ENCODE measurements around the gene CDH11. TPM values are rescaled to one million over a fixed set of nuclear protein-coding genes. Genes with fewer than 3 reads are reported as not detected.

The CDH11 gene
- total RNA-seq, 1 donor from 2014 or later, result 235 TPM

DNA sequence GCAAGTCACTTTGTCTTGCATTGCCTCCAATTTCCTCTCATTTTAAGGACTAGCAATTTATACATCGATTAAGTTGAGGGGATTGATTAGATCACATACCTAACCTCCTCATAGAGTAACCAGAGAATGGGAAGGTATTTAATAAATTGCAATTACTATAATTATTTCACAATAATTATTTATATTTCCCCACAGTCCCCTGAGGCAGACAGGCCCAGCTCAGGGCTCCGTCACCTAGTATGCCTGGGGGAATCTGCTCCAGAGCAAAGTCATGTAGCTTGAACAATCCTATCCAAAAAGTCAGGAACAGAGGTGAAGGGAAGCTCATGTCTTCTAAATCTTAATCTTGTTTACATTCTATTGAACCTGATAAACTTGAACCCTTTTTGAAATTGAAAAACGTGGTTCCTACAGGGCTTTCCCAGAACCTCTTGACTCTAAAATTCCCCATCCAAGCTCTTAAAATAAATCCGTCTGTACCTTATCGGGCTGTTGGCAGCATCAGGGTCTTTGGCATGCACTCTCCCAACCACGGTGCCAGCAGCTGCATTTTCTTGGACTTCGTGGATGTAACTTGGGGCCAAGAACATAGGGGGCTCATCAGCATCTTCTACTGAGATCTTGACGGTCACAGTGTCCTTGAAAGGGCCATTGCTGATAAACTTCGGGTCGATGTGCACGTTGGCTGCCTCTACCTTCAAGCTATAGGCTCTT is 140.1 kb downstream of the CDH11 start:
- no peak for DNase-seq (ENCODE audit: low read depth, low spot score)

GRCh38 chr16:64977206-64977920 is 144.5 kb downstream of the CDH11 start:
- no peak for DNase-seq (ENCODE audit: low read depth, low spot score)

DNA sequence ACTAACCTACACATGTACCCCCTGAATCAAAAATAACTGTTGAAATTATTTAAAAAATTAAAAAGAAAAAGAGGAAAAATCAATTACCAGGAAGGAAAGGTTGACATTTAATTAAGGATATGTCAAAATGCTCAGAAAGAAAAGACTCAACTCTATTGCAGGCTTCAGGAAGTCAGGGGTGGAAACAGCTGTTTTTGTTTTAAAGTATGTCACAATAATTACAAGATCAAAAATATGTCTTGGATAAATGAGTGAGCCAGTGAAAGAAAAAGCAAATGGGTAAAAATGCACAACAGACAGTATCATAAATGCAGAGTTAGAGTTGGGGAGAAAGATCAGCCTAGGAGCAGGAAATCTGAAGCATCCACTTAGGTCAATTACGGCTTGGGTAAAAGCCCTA is 146.0 kb downstream of the CDH11 start:
- DNase-seq (ENCODE audit: low read depth, low spot score), result no peak

- no peak for DNase-seq (ENCODE audit: low read depth, low spot score)
These were observed 147.5 kb downstream of the CDH11 start for GRCh38 chr16:64974381-64974780.

GRCh38 chr16:64973171-64973570 is 148.7 kb downstream of the CDH11 start:
- no peak for DNase-seq (ENCODE audit: low read depth, low spot score)

GRCh38 chr16:64971171-64971570 is 150.7 kb downstream of the CDH11 start:
- no peak for DNase-seq (ENCODE audit: low read depth, low spot score)

GRCh38 chr16:64969221-64969620 is 152.6 kb downstream of the CDH11 start:
- no peak for DNase-seq (ENCODE audit: low read depth, low spot score)

DNA sequence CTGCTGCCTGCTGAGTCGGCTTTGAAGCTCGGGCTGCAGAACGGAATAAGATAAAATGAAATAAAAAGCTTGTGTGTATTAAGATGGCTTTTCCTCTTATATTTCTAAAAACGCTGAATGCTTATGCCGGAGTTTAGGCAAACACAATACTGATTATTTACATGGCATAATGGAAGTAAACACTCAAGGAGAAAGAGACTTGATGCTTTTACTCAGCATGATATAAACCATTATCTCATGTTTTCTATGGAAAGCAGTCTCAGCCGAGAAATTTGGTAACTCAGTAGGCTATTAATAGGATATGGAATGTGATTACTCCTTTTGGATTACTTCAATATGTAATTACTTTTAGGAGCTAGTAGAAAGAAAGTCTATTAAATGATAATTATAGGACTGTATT is 153.3 kb downstream of the CDH11 start:
- DNase-seq (ENCODE audit: low read depth, low spot score), result no peak

DNA sequence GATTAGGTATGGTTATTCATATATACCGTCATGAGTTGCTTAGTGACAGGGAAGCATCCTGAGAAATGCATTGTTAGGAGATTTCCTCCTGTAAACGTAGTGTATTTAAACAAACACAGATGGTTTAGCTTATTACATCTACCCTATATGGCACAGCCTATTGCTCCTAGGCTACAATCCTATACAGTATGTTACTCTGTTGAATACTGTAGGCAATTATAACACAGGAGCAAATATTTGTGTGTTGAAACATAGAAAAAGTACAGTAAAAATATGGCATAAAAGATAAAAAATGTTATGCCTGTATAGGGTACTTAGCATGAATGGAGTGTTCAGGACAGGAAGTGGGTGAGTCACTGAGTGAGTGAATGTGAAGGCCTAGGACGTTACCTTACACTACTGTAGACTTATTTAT is 157.7 kb downstream of the CDH11 start:
- DNase-seq (ENCODE audit: low read depth, low spot score), result peak; percentile 68

- DNase-seq (ENCODE audit: low read depth, low spot score), result no peak
These were observed 159.1 kb downstream of the CDH11 start for GRCh38 chr16:64962786-64963185.

DNA sequence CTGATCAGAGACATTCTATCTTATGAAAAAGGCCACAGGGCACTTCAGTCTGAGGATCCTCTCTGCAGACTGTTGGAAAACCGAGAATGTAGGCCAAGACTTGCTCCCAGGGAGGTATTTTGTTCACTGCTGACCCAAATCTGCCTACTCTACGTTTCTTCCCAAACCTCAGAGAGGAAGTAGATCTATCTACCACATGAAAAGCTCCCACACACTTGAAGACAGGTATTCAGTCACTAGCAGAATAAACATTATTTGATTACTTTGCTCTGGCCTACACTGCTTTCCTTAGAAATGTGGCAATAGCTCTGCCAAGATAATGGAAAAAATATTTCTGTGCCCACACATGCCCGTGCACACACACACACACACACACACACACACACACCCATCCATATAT is 164.6 kb downstream of the CDH11 start:
- DNase-seq (ENCODE audit: low read depth, low spot score), result no peak

DNA sequence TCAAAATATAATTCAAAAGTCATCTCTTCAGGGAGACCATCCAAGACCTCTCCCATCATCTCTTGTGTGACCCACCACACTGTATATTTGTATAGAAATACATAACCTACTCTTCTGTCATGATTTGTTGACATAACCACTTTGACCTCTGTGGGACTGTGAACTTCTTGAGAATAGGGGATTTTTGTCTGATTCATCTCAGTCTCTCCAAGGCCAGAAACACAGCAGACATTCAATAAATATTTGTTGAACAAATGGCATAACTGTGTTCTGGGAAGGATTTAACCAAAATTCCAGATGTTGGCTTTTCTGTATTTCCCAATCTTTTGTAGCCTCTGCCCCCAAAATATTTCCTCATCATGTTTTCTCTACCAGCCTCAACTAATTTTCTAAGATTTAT is 169.7 kb downstream of the CDH11 start:
- no peak for DNase-seq (ENCODE audit: low read depth, low spot score)

- DNase-seq (ENCODE audit: low read depth, low spot score), result no peak
These were observed 170.7 kb downstream of the CDH11 start for GRCh38 chr16:64951193-64951592.

DNA sequence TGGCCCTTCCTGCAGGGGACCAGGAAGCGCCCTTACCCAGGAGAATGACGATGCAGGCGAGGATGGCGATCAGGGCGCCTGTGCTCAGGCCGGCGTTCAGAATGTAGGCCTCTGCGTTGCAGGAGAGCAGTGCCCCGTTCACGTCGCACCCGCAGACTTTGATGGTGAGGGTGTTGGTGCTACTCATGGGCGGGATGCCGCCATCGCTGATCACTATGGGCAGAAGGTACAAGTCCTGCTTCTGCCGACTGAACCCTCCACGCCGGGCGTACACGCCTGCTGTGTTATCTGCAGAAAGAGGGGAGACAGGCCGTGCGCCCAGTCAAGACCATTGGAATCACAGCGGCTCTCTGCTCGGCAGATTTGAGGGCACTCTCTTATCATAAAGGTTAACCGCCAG is 171.1 kb downstream of the CDH11 start:
- no peak for DNase-seq (ENCODE audit: low read depth, low spot score)

GRCh38 chr16:64950262-64950661 is 171.6 kb downstream of the CDH11 start:
- DNase-seq (ENCODE audit: low read depth, low spot score), result no peak

DNA sequence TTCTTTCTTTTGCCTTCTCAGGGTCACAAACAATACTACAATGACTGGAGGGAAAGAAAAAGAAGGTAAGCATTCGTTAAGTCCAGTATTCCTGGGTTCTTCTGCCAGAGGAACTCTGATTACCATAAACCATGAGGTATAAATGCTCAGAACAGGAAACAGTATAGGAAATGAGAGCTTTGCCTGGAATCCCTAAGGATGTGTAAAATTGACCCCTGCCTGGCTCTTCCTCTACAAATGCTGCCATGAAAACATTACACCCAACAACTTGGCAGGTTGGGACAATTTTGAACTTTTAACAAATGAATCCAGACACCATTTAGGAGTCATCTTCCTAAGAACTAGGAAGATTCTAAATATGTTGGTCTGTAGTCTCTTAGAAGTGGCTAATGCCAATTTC is 173.8 kb downstream of the CDH11 start:
- no peak for DNase-seq (ENCODE audit: low read depth, low spot score)

DNA sequence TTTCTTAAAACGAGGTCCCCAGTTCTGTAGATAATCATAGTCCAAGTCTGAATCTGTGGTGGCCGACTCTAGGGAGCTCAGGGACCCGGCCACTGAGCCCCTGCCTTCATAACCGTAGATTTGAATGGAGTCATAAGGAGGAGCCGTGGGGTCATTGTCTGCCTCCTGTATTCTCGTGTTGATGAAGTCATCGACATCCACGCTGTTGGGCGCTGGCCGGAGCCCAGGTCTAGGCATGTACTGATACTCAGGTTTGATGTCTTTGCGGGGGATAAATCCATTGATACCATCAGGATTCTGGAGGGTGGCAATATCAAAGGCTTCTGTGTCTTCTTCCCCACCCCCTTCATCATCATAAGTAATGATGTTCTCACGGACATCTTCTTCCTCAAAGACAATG is 174.2 kb downstream of the CDH11 start:
- no peak for DNase-seq (ENCODE audit: low read depth, low spot score)

DNA sequence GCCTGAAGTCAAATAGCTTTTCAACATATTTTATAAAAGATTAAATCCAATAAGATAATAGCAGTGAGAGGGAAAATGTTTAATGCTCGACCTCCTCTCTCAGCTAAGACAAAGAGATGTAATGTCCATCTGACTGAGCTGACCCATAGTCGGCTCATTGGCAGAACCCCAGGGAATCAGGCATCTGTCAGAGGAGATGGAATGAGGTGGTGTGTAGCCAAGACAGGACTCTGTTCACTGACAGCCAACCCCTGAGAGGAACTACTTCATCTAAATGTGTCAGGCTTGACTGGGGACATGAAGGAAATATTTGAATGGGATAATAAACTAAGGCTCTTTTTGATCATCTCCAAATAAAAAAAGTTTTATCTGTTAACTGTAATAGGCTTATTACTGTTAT is 188.0 kb downstream of the CDH11 start:
- no peak for DNase-seq (ENCODE audit: low read depth, low spot score)

DNA sequence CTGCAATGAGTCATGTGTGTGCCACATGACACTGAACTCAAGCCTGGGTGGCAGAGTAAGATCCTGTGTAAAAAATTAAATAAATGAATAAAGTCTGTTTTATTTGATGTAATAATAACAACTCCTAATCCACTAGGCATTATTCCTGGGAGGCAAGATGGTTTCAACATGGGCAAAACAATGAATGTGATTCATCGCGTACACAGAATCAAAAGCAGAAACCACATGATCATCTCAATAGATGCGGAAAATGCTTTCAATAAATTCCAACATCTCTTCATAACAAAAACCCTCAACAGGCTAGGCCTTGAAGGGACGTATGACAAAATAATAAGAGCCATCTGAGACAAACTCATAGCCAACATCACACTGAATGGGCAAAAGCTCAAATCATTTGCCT is 195.4 kb downstream of the CDH11 start:
- no peak for DNase-seq (ENCODE audit: low read depth, low spot score)

DNA sequence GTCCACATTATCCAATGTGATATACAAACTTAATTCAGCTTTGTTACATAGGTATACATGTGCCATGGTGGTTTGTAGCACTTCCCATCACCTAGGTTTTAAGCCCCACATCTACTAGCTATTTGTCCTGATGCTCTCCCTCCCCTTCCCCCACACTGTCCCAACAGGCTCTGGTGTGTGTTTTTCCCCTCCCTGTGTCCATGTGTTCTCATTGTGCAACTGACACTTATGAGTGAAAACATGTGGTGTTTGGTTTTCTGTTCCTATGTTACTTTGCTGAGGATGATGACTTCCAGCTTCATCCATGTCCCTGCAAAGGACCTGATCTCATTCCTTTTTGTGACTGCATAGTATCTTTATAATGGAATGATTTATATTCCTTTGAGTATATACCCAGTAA is 196.7 kb downstream of the CDH11 start:
- DNase-seq (ENCODE audit: low read depth, low spot score), result no peak

DNA sequence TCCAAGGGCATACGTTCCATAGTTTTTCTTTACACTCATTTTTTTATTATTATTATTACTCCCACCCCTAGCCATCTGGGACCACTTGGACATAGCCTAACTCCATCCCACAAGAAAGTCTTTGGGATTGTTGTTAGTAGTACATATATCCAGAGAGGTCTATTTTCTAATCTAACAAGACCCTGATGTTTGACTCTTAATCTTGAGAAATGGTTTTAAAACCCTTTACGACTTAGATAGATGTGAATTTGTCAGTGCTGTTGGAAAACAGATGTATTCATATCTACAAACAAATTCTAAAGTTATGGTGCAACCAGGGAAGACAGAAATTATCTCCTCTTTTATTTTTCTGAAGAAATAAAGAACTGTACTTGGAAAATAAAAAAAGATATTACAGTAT is 197.8 kb downstream of the CDH11 start:
- DNase-seq (ENCODE audit: low read depth, low spot score), result no peak

DNA sequence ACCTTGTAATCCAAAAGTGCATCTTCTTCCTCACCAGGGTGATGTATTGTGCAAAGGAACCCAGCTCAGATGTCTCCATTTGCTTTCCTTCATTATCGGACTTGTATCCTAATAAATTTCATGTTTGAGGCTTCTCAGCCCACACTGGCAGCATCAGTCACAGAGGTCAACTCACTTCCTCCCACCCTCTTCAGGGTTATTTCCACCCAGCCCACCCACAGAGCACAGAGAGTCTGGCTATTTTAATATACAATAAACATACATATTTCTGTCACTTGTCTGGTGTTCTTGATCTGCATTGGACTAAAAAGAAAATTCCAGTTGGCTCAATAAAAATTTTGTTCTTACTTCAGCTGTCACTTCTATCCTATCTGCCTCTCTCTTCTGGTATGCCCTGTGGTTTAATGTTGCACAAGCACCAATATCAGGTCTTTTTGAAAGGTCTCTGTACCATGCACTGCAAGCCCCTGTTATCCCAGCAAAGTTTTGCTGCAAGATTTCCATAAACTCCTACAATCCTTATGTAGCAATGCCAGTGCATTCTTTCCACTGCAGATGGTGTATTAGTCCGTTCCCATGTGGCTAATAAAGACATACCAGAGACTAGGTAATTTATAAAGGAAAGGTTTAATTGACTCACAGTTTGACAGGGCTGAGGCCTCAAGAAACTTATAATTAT is 201.8 kb downstream of the CDH11 start:
- DNase-seq (ENCODE audit: low read depth, low spot score), result no peak

DNA sequence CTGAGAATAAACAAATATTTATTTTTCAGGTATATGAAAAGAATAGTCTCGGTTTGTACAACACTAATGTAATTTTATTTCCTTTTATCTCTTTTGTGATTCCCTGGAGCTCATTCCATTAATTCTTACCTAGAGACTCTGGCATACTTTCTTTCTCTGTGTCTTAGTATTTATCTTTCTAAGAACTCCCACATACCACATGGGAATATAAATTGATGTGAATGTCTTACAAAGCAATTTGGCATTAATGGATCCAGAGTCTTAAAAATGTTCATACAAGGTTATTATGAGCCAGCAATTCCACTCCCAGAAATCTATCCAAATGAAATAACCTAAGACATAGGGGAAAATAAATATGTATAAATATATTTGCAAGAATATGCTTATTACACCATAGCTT is 202.7 kb downstream of the CDH11 start:
- DNase-seq (ENCODE audit: low read depth, low spot score), result no peak
